Astrocyte (in vitro differentiated cells and primary cell): ENCODE data around the gene TAF15. TPM values are rescaled to one million over a fixed set of nuclear protein-coding genes. Genes with fewer than 3 reads are reported as not detected.

ENCODE experiments used
- DNase-seq: peaks from one replicate; pipeline ENCODE4 v3.0.0-alpha.2; 2010; ENCODE audit warnings: low read depth
- FAIRE-seq: peaks from 2 replicates; lab custom pipeline; 2011; peaks lifted over from hg19 to GRCh38; lab: Jason Lieb, UNC
- H2AFZ ChIP-seq: 2 replicates; pipeline ENCODE4 v1.6.0; 2012; ENCODE audit warnings: low read depth, low read length, inconsistent platforms
- H3K27ac ChIP-seq: 2 replicates; pipeline ENCODE4 v1.5.1; 2011; ENCODE audit warnings: low read depth, low read length, inconsistent platforms
- H3K27me3 ChIP-seq: 2 replicates; pipeline ENCODE4 v1.6.0; 2011; ENCODE audit warnings: low read length, inconsistent platforms; ENCODE audit not compliant: insufficient read depth
- H3K36me3 ChIP-seq: 2 replicates; pipeline ENCODE4 v1.5.1; 2011; ENCODE audit warnings: low read length, inconsistent platforms; ENCODE audit not compliant: insufficient read depth
- H3K4me1 ChIP-seq: 2 replicates; pipeline ENCODE4 v1.5.1; 2011; ENCODE audit warnings: low read length, inconsistent platforms; ENCODE audit not compliant: insufficient read depth
- H3K4me2 ChIP-seq: 2 replicates; pipeline ENCODE4 v1.6.0; 2012; ENCODE audit warnings: low read length, inconsistent platforms
- H3K4me3 ChIP-seq: 2 replicates; pipeline ENCODE4 v1.5.1; 2011; ENCODE audit warnings: low read depth, mild to moderate bottlenecking, low read length, inconsistent platforms; ENCODE audit not compliant: insufficient read depth
- H3K79me2 ChIP-seq: 2 replicates; pipeline ENCODE4 v1.6.0; 2012; ENCODE audit warnings: mild to moderate bottlenecking, low read length, inconsistent platforms; ENCODE audit not compliant: insufficient read depth
- H3K9ac ChIP-seq: 2 replicates; pipeline ENCODE4 v1.6.0; 2012; ENCODE audit warnings: mild to moderate bottlenecking, low read length, inconsistent platforms
- H3K9me3 ChIP-seq: 2 replicates; pipeline ENCODE4 v1.5.1; 2012; ENCODE audit warnings: low read depth, mild to moderate bottlenecking, low read length, inconsistent platforms; ENCODE audit not compliant: insufficient read depth
- H4K20me1 ChIP-seq: 2 replicates; pipeline ENCODE4 v1.6.0; 2012; ENCODE audit warnings: low read length, inconsistent platforms; ENCODE audit not compliant: insufficient read depth
- H3K27ac Mint-ChIP-seq: one replicate; pipeline ENCODE4 v1.8.0; 2021; ENCODE audit warnings: mild to moderate bottlenecking, mixed read lengths; ENCODE audit not compliant: unreplicated experiment
- H3K27me3 Mint-ChIP-seq: one replicate; pipeline ENCODE4 v1.8.0; 2021; ENCODE audit warnings: low read depth, mixed read lengths; ENCODE audit not compliant: unreplicated experiment
- H3K36me3 Mint-ChIP-seq: one replicate; pipeline ENCODE4 v1.8.0; 2021; ENCODE audit warnings: low read depth, mixed read lengths; ENCODE audit not compliant: unreplicated experiment
- H3K4me1 Mint-ChIP-seq: one replicate; pipeline ENCODE4 v1.8.0; 2021; ENCODE audit warnings: low read depth, mixed read lengths; ENCODE audit not compliant: unreplicated experiment
- H3K4me3 Mint-ChIP-seq: one replicate; pipeline ENCODE4 v1.8.0; 2021; ENCODE audit warnings: mild to moderate bottlenecking, moderate library complexity, mixed read lengths; ENCODE audit not compliant: unreplicated experiment
- H3K9me3 Mint-ChIP-seq: one replicate; pipeline ENCODE4 v1.8.0; 2021; ENCODE audit warnings: mild to moderate bottlenecking, mixed read lengths; ENCODE audit not compliant: unreplicated experiment
- CTCF ChIP-seq: IDR thresholded peaks from 2 replicates; pipeline ENCODE4 v1.5.1; 2011; ENCODE audit warnings: low read depth, mild to moderate bottlenecking, inconsistent platforms, low read length, moderate library complexity; ENCODE audit not compliant: insufficient read depth
- EZH2 ChIP-seq: IDR thresholded peaks from 2 replicates; pipeline ENCODE4 v1.6.1; 2012; ENCODE audit warnings: mild to moderate bottlenecking, low read length, inconsistent platforms; ENCODE audit not compliant: insufficient read depth
- total RNA-seq: library from RNA; stranded (reverse); gene quantifications from 2 replicates; pipeline ENCODE4 v1.2.1, GENCODE V29; 2021

The TAF15 gene
- total RNA-seq, 1 donor from 2014 or later, result 156 TPM

GRCh38 chr17:35843698-35844097 lies 34.4 kb downstream of the TAF15 start:
- H3K27ac ChIP-seq, result no peak overlapping the region
- H3K4me2 ChIP-seq, result no peak overlapping the region
- H4K20me1 ChIP-seq, result peaks cover 46% of the 10 kb centered on the region
- no peaks in the 10 kb centered on the region for H3K27me3 ChIP-seq
- H2AFZ ChIP-seq, result no peak overlapping the region
- H3K4me1 Mint-ChIP-seq, result peaks cover 17% of the 10 kb centered on the region
- FAIRE-seq, result no peak
- H3K4me1 ChIP-seq, result no peaks in the 10 kb centered on the region
- DNase-seq, result no peak
- H3K4me3 Mint-ChIP-seq, result no peak overlapping the region
- H3K36me3 ChIP-seq, result peaks cover 49% of the 10 kb centered on the region
- TF ChIP-seq CTCF, result no peak
- TF ChIP-seq EZH2, result no peak
- H3K27ac Mint-ChIP-seq, result no peak overlapping the region
- H3K27me3 Mint-ChIP-seq, result no peaks in the 10 kb centered on the region
- peaks cover 17% of the 10 kb centered on the region for H3K36me3 Mint-ChIP-seq
- no peak overlapping the region for H3K4me3 ChIP-seq
- no peaks in the 10 kb centered on the region for H3K9me3 Mint-ChIP-seq
- no peak overlapping the region for H3K9ac ChIP-seq
- peaks cover 9% of the 10 kb centered on the region for H3K79me2 ChIP-seq
- H3K9me3 ChIP-seq, result no peaks in the 10 kb centered on the region

GRCh38 chr17:35844547-35844946 lies 35.3 kb downstream of the TAF15 start:
- H3K4me3 ChIP-seq, result no peak overlapping the region
- no peak overlapping the region for H3K9ac ChIP-seq
- peaks cover 9% of the 10 kb centered on the region for H3K79me2 ChIP-seq
- DNase-seq (no peak), FAIRE-seq (no peak)
- no peak overlapping the region for H2AFZ ChIP-seq
- no peaks in the 10 kb centered on the region for H3K9me3 ChIP-seq
- no peak overlapping the region for H3K4me3 Mint-ChIP-seq
- no peaks in the 10 kb centered on the region for H3K4me1 ChIP-seq
- TF ChIP-seq EZH2 (no peak), CTCF (no peak)
- H3K27me3 ChIP-seq, result no peaks in the 10 kb centered on the region
- H3K36me3 ChIP-seq, result peaks cover 46% of the 10 kb centered on the region
- no peaks in the 10 kb centered on the region for H3K9me3 Mint-ChIP-seq
- H3K4me1 Mint-ChIP-seq, result peaks cover 17% of the 10 kb centered on the region
- H4K20me1 ChIP-seq, result peaks cover 54% of the 10 kb centered on the region
- no peak overlapping the region for H3K4me2 ChIP-seq
- no peak overlapping the region for H3K27ac ChIP-seq
- no peak overlapping the region for H3K27ac Mint-ChIP-seq
- peaks cover 18% of the 10 kb centered on the region for H3K36me3 Mint-ChIP-seq
- H3K27me3 Mint-ChIP-seq, result no peaks in the 10 kb centered on the region

- FAIRE-seq (no peak), DNase-seq (peak; percentile 44)
- peak overlapping the region; percentile 45 for H3K27ac Mint-ChIP-seq
- Histone ChIP-seq H4K20me1 (peaks cover 62% of the 10 kb centered on the region), H3K4me2 (no peak overlapping the region), H3K4me3 (no peak overlapping the region), H3K27me3 (no peaks in the 10 kb centered on the region), H3K9me3 (no peaks in the 10 kb centered on the region), H3K79me2 (peaks cover 9% of the 10 kb centered on the region), H3K36me3 (peaks cover 43% of the 10 kb centered on the region), H3K4me1 (no peaks in the 10 kb centered on the region), H2AFZ (no peak overlapping the region), H3K9ac (no peak overlapping the region), H3K27ac (no peak overlapping the region)
- H3K4me1 Mint-ChIP-seq, result peaks cover 17% of the 10 kb centered on the region
- TF ChIP-seq EZH2 (no peak), CTCF (no peak)
- H3K27me3 Mint-ChIP-seq, result no peaks in the 10 kb centered on the region
- peaks cover 12% of the 10 kb centered on the region for H3K36me3 Mint-ChIP-seq
- no peak overlapping the region for H3K4me3 Mint-ChIP-seq
- no peaks in the 10 kb centered on the region for H3K9me3 Mint-ChIP-seq
Observed at GRCh38 chr17:35846055-35846809, 36.9 kb downstream of the TAF15 start.
